Activated T-cell treated with anti-CD3 and anti-CD28 coated beads for 4 hours (primary cell): ENCODE data around the gene SPTLC3.
"Not testable (repeated sequence)": the region's sequence is repeated elsewhere in the genome, so short reads cannot be mapped to it uniquely, and the experiment has no call there.

Experiments used
- DNase-seq: peaks from one replicate; pipeline ENCODE4 v3.0.0-alpha.2; 2020

Gene SPTLC3

DNA sequence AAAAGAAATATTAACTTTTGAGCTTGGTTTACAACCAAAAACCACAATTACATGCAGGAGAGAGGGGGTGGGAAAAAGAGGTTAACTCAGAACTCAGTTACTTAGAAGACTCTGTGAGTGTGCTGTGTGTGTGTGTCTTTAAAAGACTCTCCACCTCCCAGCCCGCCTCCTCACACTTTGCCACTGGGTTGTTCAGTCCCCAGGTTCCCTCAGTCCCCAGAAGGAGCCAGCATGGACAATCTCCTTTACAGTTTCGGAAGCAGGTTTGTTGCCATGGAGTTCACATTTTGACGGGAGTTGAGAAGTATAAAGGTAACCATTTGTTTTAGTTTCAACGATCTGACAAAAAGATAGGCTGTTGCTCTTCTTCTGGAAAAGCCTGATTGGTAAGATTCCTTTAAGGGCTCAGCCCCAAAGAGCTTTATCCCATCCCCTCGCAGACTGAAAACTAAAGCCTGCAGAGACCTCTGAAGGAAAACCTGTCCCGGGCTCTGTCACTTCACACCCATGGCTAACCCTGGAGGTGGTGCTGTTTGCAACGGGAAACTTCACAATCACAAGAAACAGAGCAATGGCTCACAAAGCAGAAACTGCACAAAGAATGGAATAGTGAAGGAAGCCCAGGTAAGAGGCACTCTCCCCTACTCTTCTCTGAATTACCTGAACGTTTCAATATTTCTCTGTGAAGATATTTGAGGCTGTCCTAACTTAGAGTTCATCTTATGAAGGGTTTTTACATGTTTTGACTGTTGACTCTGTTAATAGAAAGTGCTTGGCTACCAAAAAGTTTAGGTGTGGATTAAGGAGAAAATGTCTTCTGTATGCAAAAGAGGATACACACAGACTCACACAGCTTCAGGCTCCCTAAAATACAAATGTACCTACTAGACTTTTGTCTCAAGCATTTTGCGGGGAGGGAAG is at the start of gene SPTLC3:
TSS of gene SPTLC3 (plus strand) at position 212 of the 921 bp plus-strand sequence. CDS start at position 508, 296 bp downstream.
- DNase-seq = no peak

DNA sequence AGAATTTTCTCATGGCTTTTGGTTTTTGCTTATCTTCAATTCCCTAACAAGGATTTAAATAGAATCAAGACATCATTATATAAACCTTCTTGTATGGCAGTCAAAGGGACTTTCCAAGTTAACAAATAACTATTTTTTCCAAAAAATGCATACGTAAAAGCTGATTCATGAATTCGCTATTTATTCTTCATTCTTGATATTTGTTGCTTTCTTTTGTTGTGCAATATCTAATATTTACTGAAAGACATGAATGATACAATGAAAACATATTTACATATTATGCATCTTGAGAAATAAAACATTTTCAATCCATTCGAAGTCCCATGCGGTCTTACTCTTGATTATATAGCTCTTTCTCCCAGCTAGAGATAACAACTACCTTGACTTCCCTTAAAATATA is 47.0 kb upstream of the SPTLC3 start:
- DNase-seq = no peak

DNA sequence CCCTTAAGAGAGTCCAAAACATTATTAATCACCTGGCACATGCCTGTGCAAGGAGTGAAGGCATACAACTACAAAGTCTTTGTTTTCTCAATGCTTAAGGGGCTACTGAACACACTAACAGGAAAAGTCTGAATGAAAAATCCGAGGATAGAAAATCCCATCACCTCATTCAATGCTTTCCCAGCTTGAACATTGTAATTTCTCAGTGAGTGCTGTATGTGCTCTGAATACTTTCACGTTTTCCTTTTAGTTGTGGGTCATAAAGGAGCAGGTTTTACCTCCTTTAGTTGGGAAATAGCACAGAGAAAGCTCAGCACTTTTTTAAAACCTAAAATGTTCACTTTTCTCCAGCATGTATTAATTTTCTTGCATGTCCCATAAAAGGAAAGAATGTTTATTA is 45.9 kb upstream of the SPTLC3 start:
- no peak for DNase-seq

DNA sequence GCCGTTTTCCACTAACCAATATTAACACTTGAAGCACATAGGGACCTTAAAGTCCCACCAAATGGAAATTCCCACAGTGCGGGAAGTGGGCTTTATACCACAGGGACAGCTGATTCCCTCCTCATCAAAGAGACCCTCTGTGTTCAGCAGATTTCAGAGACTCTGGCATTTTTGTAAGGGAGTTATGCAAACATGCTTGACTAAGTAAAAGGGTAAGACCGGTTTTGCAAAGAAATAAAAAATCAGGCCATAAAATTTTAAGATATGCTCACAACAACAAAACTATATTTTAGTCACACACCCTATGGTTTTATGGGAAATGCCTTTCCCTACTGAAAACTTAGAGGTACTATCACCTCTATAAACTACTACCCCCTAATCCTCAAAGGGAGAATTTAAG is 45.4 kb upstream of the SPTLC3 start:
- DNase-seq = no peak

DNA sequence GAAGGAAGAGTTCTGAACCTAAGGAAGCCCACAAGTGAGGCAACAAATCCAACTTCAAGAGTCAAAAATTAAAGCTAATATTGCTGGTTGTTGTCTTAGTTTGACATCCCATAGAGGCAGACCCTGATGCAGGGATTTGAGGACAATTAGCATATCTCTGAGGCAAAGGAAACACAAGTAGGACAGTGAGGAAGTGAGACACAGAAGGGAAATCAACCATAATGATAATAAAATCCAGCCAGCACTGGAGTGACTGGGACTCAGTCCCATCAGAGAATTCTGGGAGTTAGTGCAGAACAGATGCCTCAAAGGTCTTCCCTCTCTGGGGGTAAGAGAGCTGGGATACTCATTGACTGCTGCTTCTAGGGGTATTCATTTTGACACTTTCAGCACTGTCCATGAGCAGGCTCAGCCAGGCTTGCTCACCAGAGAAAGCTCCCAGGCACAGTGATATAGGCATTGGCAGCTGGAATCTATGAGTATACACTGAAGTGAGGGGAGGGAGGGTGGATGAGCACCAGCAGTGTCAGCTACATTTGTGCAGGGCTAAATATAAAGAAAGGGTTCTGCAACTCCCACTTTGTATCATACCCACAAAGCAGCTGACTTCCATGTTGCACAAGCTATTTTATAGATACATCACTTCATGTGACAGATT is 43.4 kb upstream of the SPTLC3 start:
- DNase-seq = no peak

DNA sequence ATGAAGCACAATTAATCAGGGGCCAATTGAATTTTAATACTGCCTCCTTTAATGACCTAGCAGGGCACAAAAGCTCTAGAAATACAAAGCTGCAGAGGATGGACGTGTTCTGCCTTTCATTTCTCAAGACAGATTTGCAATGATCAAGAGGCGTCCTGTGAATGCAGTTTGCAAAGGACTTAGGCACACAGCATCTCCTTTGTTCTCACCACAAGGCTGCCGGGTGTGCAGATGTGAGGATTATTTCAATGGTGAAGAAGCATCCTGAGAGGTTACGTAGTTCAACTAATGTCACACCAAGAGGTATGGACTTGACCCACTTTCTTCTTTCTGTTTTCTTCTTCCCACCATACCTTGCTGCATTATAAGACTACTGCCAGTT is 42.9 kb upstream of the SPTLC3 start:
- DNase-seq = no peak

DNA sequence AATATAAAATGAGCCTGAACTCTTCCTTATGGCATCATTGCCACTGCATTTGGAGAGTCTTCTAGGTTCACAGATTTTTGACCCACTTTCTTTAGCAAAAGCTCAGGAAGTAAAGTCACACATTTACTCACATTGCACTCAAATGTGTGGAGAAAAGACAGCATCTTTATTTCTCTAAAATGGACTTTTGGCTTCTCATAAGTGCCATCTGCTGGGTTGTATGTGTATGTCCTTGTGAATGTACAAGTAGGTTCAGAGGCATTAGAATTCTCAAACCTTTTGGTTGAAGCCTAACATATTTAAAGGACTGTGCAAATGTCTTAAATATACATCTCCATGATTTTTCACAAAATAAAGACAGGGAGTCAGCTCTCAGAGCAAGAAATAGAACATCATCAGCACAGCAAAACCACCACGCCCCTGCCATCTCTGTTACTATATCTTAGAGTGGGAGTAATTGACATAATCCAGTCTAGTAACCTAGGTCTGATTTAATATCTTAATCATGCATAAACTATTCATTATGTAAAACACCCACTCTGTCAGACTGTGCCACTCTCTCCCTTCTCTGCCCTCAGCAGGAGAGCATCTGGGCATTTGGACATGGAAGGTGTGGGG is 42.2 kb upstream of the SPTLC3 start:
- DNase-seq = no peak

DNA sequence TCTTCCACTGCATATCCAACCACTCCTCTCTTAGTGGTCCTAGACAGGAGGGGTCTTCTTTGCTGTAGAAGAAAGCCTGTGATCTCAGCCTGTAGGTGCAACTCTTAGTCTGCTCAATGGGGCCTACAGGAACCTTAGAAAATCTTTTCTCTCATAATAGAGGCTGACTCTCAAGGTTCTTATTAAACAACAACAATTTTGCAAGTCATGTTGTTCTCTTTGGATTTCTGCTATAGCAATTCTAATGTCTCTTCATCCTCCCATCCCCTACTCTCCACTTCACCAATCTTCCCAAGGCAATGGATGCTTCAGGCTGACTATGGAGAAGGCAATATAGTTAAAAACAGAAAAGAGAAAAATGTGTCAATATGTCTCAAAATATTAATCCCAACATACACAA is 40.8 kb upstream of the SPTLC3 start:
- no peak for DNase-seq

DNA sequence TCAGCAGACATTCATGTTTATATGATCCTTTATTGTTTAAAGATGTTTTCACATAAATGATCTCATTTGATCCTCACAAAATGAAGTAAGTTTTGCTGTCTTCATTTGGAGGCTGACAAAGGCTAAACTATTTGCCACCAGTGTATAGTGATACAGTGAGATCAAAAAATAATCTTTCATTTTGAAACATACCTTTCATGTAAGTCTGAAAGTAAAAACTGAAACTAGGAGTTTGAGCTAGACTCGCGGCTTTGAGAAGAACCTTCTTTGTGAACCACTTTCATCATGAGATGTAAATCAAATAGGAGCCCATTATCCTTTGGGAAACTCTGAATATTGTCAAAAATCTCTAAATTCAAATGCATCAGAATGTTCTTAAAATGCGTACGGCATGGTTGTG is 40.3 kb upstream of the SPTLC3 start:
- no peak for DNase-seq

DNA sequence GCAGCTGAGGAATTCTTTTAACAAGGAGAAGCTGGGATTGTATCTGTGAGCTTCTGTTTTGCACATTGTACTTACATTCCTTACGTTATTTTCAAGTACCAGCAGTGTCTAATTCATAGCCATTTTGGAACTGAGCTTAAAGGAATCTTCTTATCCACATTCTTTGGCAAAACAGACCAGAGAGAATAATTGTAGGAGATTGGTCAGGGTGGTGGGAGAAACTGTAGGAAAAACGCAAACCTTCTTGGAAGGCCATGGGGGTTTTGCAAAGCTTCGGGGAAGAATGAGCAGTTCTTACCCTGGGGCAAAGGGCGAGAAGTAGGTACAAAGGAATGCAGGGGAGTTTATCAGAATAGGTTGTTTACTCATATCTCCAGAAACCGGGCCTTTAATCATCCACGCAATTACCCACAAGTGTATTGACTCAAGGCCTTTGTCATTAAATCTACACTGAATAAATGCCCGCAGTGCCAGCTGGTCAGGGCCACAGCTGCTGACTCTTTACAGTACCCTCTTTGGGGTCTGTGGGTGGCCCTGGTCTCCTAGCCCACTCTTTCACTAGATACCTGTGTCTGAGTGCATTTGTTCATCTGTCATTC is 39.6 kb upstream of the SPTLC3 start:
- DNase-seq = no peak

DNA sequence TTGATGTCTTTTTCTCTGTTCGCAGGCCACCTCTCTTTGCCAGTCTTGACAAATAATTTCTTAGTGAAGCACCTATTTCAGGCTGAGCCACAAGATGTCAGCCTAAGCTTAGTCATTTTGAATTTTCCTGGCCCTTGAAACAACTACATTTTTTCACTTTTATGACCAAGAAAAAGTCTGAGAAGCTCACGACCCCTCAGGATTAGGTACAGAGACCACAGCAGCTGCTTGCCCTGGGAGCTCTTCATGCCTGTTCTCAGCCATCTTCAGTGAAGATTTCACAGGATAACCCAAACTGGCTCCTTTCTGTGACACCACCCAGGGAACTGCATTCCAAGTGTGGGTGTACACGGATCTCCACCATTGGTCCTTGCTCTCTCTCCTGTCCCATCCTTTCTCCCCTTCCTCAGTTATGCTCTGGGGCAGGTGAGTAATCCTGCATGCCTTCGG is 38.4 kb upstream of the SPTLC3 start:
- DNase-seq = no peak

DNA sequence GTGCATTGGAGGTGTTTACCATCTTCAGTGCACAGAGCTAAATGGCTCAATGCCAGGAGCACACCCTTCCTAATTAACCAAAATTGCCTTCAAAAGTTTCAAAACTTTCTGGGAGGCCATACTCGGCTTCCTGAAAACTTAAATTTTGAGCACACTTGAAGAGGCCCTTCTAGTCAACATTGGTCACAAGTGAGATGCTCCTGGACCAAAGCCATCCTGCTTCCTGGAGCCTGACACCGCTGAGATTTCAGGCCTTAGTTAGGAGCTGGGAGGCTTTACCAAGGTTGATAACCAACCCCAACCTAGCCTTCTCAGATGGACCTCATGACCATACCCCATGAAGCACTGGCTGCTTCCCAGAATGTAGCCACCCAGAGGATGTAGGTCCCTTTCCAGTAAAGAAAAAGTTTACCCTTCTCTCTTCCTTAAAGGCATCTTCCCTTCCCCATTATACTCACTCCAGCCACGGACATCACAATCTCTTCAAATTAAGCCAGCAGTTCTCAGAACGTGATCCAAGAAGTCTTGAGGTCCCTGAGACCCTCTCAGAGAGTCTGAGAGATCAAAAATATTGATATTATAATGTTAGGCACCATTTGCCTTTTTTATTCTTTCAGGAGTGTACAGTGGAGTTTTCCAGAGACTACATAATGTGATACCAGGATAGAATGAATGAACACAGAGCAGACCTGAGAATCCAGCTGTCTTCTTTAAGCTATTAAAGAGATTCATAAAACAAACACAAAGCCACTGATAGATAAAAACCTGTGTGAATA is 32.8 kb upstream of the SPTLC3 start:
- DNase-seq = no peak

DNA sequence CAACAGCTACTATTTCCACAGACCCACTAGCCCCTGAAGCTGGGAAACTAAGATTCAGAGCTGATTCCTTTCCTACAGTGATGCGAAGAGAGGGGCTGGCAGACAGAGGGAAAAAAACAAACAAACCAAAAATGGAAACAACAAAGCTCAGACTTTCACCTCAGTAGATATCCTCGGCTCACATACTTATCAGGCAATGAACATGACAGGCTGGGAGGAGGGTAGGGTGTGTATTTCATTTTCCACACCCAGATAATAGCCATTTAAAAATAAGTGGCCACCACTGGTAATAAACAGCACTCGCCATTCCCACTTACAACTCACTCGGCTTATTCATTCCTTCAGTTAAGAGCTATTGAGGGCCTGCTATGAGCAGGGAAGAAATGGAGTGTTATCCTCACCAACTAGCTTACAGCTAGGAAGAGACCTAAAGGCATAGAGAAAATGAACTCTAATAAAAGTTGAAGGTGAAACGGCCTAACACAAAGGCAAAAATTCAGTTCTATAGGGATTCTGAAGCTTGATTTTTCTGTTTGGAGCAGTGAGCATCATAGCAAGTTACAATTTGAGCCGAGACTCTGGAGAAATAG is 32.0 kb upstream of the SPTLC3 start:
- no peak for DNase-seq

DNA sequence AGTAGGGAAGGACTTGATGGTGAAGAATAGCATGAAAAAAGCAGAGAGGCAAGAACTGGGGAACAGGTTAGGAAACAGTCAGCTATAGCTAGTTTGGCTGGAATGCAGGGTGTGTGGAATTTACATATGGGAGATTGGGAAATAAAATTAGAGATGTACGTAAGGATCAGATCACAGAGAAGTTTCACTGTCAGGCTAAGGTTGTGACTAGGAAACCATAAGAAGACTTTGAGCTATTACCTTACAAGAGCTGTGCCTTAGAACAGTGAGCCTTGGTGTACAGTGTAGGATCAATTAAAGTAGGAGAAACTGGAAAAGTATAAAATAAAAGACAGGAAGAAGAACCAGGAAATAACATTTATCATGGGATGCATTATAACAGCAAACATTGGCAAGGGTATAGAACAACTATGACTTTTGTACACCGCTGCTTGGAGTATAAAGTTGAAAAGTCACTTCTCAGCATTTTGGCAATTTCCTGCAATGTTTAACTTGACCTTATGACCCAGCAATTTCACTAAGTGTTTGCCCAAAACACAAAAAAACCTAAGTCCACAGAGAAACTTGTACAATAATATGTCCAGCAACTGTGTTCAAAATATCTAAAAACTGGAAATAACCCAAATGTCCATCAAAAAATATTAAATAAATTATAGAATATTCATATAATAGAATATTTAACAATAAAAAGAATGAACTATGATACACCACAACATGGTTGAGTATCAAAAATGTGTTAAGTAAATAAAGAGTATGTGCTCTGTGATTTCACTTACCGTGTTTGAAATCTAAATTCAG is 31.2 kb upstream of the SPTLC3 start:
- no peak for DNase-seq

DNA sequence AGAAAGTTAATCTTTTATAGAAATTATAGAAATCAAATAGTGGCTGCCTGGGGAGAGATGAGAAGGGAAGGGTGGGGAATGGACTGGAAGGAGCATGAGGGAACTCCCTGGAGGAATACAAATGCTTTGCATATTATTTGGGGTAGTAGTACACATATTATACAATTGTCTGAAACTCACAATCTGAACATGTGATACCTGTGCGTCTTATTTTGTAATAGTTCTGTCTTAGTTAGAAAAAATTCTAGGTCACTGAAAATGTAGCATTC is 30.7 kb upstream of the SPTLC3 start:
- DNase-seq = no peak

DNA sequence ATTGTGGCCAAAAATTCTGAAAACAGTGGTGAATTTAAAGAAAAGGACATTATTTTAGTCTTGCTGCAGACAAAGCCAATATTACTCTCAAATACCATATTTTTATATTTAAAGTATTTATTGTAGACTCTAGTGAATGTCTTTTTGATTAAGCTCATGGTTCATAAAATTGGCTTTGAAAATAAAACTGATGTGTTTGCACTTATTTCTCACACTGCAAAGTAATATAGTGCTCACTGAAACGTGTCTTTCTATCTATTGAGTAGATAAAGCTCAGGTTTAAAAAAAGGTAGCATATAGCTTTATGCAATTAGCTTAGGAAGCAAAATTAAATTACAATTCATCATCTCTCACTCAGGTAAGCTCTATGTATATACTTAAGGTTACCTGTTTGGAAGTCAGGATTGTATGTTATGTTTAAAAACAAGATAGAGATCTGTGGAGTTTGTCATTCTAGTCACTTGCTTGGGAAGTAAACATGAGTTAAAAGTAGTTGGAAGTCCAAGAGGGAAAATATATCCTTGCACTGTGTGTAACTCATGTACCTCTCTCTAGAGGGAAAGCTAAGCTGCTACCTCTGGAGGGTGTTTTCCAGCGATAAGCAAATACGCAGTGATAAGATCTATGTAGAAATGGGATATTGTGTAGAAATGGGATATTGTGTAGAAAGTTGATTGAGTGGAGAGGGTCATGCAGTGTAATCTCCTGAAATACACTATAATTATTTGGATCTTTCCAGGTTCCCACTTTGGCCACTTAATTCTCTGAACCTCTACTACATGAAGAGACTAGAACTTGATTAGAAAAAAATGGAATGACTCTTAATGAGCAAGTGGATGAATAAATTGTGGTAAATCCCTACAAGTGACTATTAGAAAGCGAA is 29.9 kb upstream of the SPTLC3 start:
- DNase-seq = no peak

DNA sequence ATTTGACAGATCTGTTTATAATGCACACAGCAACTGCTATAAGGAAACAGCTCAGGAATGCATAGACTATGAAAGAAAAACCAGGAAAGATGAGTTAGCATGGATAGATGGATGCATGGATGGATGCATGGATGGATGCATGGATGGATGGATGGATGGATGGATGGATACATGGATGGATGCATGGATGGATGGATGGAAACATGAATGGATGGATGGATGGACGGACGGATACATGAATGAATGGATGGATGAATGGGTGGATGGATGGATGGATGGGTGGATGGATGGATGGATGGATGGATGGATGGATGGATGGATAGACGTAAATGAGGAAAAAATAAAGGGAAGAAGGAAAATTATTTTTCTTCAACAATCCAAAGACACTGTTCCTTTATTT is 29.1 kb upstream of the SPTLC3 start:
- not testable (repeated sequence) for DNase-seq

DNA sequence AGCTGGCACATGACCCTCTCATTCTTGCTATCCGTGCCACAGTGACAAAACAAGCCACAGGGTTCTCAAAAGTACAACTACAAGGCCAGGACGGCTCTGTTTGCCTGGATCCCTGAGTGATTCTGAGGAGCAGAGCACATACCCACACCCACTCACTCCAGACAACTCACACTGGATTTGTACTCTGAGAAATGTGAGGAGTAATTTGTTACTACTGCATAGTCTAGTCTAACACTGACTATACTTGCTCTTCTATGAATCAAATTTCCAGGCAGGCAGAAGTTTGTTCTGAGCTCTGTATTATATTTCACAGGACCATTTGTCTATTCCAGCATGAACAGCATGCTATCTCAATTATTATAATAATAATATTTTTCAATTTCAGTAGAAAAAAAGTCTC is 26.7 kb upstream of the SPTLC3 start:
- no peak for DNase-seq

DNA sequence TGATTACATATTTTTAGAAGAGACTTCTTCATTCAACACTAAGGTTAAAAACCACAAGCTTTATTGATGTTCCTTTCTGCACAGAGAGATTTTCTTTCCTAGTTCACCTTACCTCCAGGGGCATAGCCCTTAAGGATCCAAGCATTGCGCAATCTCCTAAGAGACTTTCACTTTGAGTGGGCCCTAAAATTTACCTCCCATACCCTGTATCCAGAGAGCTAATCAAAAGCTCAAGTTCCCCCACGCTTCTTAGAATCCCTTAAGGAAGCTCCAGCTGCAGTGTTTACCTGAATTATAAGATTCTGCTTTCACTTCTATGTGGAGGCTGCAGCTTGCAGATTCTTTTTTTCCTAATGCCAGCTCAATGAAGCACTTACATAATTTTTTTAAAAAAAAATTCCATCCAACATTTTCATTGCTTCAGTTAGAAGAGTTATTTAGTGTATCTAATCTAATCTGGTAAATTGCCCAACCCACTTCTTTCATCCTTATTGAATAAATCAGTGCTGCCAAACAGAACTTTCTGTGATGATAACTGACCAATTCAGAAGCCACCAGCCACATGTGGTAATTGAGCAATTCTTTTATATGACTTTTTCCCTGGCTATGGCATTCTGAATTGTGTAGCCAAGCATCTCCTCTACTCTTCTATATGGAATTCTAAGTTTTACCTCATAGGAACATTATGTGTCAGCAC is 24.6 kb upstream of the SPTLC3 start:
- no peak for DNase-seq

DNA sequence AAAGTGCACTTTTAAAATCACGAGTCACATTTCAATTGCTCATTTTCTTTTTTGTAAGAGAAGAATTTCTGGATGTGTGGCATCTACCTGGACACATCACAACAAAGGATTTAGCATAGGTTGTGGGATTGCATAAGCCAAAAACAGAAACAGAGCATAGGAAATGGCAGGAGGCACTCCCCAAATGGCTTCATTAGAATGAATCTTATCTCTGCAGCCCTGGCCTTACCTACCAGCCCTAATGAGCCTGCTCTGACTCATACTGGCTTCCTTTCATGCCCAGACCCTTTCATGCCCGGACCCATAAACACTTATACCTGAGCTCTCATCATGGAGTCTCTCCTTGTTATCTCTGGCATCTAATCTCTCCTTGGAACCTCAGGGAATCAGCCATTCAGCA is 23.9 kb upstream of the SPTLC3 start:
- DNase-seq = no peak
